ENCODE results near the gene TOM1L2. TPM values are rescaled to one million over a fixed set of nuclear protein-coding genes. Genes with fewer than 3 reads are reported as not detected.

Gene TOM1L2
- total RNA-seq, 1 experiment from 2014 or later: 35.5 TPM

DNA sequence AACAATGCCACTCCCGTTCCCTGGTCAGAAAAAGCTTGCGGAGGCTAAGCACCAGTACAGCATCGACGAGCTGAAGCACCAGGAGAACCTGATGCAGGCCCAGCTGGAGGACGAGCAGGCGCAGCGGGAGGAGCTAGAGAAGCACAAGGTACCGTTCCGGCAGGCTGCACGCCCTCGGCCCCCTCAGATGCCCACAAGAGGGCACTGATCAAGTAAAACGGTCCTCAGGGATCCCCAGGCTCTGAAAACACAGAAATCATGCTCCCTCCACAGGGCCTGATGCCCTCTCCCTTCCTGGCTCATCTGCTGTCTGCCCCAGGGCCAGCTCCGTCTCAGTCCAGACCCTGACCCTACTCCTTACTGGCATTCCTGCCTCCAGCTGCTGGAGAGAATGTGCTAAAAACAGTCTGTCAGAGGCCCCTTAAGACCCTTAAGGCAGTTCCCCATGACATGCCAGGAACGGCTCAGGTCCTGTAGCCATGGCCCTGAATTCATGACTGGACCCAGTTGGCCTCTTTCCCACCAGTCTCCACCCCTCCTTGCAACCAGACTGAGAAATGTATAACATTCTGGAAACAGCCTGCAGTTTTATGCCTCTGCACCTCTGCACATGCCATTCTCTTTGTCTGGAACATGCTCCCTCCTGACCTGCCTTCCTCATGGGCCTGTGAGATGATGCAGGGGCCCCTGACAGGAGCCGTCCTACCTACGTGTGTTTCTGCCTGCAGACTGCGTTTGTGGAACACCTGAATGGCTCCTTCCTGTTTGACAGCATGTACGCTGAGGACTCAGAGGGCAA, 22.3 kb upstream of the TOM1L2 start:
- H3K9me3 Mint-ChIP-seq (ENCODE audit: unreplicated experiment): no peaks in the 10 kb centered on the region
- Histone ChIP-seq H3K27me3 (replicated peaks; ENCODE audit: control insufficient read depth, insufficient read depth, low read length) (no peaks in the 10 kb centered on the region), H3K9me3 (no peaks in the 10 kb centered on the region), H3K4me1 (peaks cover 8% of the 10 kb centered on the region; the same call in 1 of the 2 replicates), H3K36me3 (ENCODE audit: control insufficient read depth, insufficient read depth, low read length) (no peaks in the 10 kb centered on the region), H3K4me3 (ENCODE audit: low read depth, low read length) (no peak overlapping the region)
- CTCF ChIA-PET: interaction anchor here (0.5 to 0.9 kb wide), 3 partner anchors 10 to 169 kb away, joined by 3 to 4 read pairs (median 3); no protein-coding TSS in a partner anchor
- POLR2A ChIA-PET: interaction anchor here (0.5 kb wide), 1 partner anchor 158 kb away, joined by 4 read pairs; no protein-coding TSS in a partner anchor
- H3K4me3 Mint-ChIP-seq (ENCODE audit: unreplicated experiment): no peak overlapping the region
- BruUV-seq (replicated peaks): no TSS peak
- no peak overlapping the region for H3K27ac Mint-ChIP-seq (ENCODE audit: unreplicated experiment)
- H3K4me1 Mint-ChIP-seq (ENCODE audit: low read depth, unreplicated experiment): peaks cover 7% of the 10 kb centered on the region
- no peak for DNase-seq
- intact Hi-C loops (cut with micrococcal nuclease; ENCODE audit: unreplicated experiment): no loop called here
- TF ChIP-seq, protein P1, sequence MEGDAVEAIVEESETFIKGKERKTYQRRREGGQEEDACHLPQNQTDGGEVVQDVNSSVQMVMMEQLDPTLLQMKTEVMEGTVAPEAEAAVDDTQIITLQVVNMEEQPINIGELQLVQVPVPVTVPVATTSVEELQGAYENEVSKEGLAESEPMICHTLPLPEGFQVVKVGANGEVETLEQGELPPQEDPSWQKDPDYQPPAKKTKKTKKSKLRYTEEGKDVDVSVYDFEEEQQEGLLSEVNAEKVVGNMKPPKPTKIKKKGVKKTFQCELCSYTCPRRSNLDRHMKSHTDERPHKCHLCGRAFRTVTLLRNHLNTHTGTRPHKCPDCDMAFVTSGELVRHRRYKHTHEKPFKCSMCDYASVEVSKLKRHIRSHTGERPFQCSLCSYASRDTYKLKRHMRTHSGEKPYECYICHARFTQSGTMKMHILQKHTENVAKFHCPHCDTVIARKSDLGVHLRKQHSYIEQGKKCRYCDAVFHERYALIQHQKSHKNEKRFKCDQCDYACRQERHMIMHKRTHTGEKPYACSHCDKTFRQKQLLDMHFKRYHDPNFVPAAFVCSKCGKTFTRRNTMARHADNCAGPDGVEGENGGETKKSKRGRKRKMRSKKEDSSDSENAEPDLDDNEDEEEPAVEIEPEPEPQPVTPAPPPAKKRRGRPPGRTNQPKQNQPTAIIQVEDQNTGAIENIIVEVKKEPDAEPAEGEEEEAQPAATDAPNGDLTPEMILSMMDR (IDR thresholded peaks at IDR 0.05; ENCODE audit: insufficient read depth in 1 of 2, low read depth in 1 of 2, low read length in 1 of 2, severe bottlenecking in 1 of 2, unreplicated experiment in 1 of 2): peak in 1 of 2 experiments; percentile 48
- H3K27me3 Mint-ChIP-seq (ENCODE audit: insufficient read depth, unreplicated experiment): no peaks in the 10 kb centered on the region
- H3K36me3 Mint-ChIP-seq (ENCODE audit: insufficient read depth, unreplicated experiment): no peaks in the 10 kb centered on the region

DNA sequence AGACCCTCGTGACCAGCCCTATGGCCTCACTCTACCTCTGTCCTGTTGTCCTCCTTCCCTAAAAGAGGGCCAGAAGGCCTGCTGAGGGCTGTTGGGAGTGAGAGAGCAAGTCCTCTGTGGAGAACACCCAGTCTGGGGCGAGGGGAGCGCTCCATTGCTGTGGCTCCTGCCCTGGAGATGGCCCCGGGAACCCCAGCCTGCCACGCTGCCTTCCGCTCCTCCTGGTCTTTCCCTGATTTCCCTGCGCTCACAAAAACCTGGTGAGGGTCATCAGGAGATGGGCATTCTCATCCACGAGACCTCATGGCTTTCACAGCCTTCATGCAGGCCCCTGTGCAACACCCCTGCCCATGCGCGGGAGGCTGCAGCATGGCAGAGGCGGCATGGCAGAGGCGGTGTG, 21.7 kb upstream of the TOM1L2 start:
- Histone ChIP-seq H3K4me3 (ENCODE audit: low read depth, low read length) (no peak overlapping the region), H3K9me3 (no peaks in the 10 kb centered on the region), H3K4me1 (peaks cover 8% of the 10 kb centered on the region; the same call in 1 of the 2 replicates), H3K27me3 (replicated peaks; ENCODE audit: control insufficient read depth, insufficient read depth, low read length) (no peaks in the 10 kb centered on the region), H3K36me3 (ENCODE audit: control insufficient read depth, insufficient read depth, low read length) (no peaks in the 10 kb centered on the region)
- no peaks in the 10 kb centered on the region for H3K9me3 Mint-ChIP-seq (ENCODE audit: unreplicated experiment)
- no peak for DNase-seq
- POLR2A ChIA-PET: no interaction called here
- CTCF ChIA-PET: interaction anchor here (0.9 kb wide), 1 partner anchor 40 kb away, joined by 4 read pairs; no protein-coding TSS in a partner anchor
- TF ChIP-seq, protein P1 (IDR thresholded peaks at IDR 0.05; ENCODE audit: insufficient read depth in 1 of 2, low read depth in 1 of 2, low read length in 1 of 2, severe bottlenecking in 1 of 2, unreplicated experiment in 1 of 2): no peak
- peaks cover 7% of the 10 kb centered on the region for H3K4me1 Mint-ChIP-seq (ENCODE audit: low read depth, unreplicated experiment)
- no peaks in the 10 kb centered on the region for H3K27me3 Mint-ChIP-seq (ENCODE audit: insufficient read depth, unreplicated experiment)
- no peak overlapping the region for H3K4me3 Mint-ChIP-seq (ENCODE audit: unreplicated experiment)
- H3K27ac Mint-ChIP-seq (ENCODE audit: unreplicated experiment): no peak overlapping the region
- no peaks in the 10 kb centered on the region for H3K36me3 Mint-ChIP-seq (ENCODE audit: insufficient read depth, unreplicated experiment)
- BruUV-seq (replicated peaks): no TSS peak
- intact Hi-C loops (cut with micrococcal nuclease; ENCODE audit: unreplicated experiment): no loop called here

DNA sequence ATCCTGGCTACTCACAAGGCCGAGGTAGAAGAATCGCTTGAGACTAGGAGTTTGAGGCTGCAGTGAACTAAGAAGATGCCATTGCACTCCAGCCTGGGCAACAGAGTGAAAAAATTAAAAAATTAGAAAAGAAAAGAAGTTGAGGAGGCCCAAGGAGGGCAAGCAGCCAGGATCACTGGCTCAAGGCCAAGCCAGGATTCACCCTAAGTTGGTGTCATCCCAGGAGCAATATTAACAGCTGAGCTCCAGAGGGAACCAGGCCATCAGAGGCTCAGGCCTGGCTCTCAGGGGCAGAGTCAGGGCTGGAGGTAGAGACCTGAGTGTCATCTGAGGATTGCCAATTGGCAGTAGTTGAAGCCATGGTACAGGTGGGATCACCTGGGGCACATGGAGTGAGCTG, 21.2 kb upstream of the TOM1L2 start:
- Mint-ChIP-seq H3K4me3 (ENCODE audit: unreplicated experiment) (no peak overlapping the region), H3K9me3 (ENCODE audit: unreplicated experiment) (no peaks in the 10 kb centered on the region), H3K27ac (ENCODE audit: unreplicated experiment) (no peak overlapping the region), H3K4me1 (ENCODE audit: low read depth, unreplicated experiment) (peaks cover 7% of the 10 kb centered on the region), H3K27me3 (ENCODE audit: insufficient read depth, unreplicated experiment) (no peaks in the 10 kb centered on the region), H3K36me3 (ENCODE audit: insufficient read depth, unreplicated experiment) (no peaks in the 10 kb centered on the region)
- BruUV-seq (replicated peaks): no TSS peak
- no peaks in the 10 kb centered on the region for H3K27me3 ChIP-seq (replicated peaks; ENCODE audit: control insufficient read depth, insufficient read depth, low read length)
- DNase-seq: no peak
- H3K9me3 ChIP-seq: no peaks in the 10 kb centered on the region
- H3K4me3 ChIP-seq (ENCODE audit: low read depth, low read length): no peak overlapping the region
- H3K4me1 ChIP-seq: peaks cover 8% of the 10 kb centered on the region; the same call in 1 of the 2 replicates
- ChIA-PET CTCF (no interaction called here), POLR2A (no interaction called here)
- TF ChIP-seq, protein P1 (IDR thresholded peaks at IDR 0.05; ENCODE audit: insufficient read depth in 1 of 2, low read depth in 1 of 2, low read length in 1 of 2, severe bottlenecking in 1 of 2, unreplicated experiment in 1 of 2): no peak
- intact Hi-C loops (cut with micrococcal nuclease; ENCODE audit: unreplicated experiment): no loop called here
- H3K36me3 ChIP-seq (ENCODE audit: control insufficient read depth, insufficient read depth, low read length): no peaks in the 10 kb centered on the region
